ENCODE data around the gene RPS6KC1.
"Not testable (repeated sequence)": the region's sequence is repeated elsewhere in the genome, so short reads cannot be mapped to it uniquely, and the experiment has no call there.

- TF ChIP-seq POLR2AphosphoS5 (IDR thresholded peaks at IDR 0.05; ENCODE audit: borderline replicate concordance, low read depth, low read length); EZH2 (IDR thresholded peaks at IDR 0.05); FOXP2 (optimal IDR thresholded peaks at IDR 0.05; ENCODE audit: control extremely low read depth, extremely low read length, insufficient read depth): not testable (repeated sequence)
These were observed 66.7 kb downstream of the RPS6KC1 start for GRCh38 chr1:213117699-213118180.

Measured in SK-N-MC (cell line).